HG02588 (cell line): ENCODE data around the gene XK.
"Not testable (repeated sequence)": the region's sequence is repeated elsewhere in the genome, so short reads cannot be mapped to it uniquely, and the experiment has no call there.

ENCODE experiments used
- ATAC-seq: cut with Tn5 transposase; IDR thresholded peaks from one replicate; pipeline ENCODE4 v1.9.1; 2021; ENCODE audit warnings: mild to moderate bottlenecking, moderate library complexity; ENCODE audit not compliant: unreplicated experiment

The XK gene

GRCh38 chrX:37685381-37686359 lies at the start of gene XK:
Gene XK, plus strand, starts transcription at chrX:37685791. Its CDS starts 171 bp downstream, at chrX:37685962.
- ATAC-seq: peak; percentile 60

- ATAC-seq: no peak
Measured at GRCh38 chrX:37638047-37638446, 47.5 kb upstream of the XK start.

- ATAC-seq: no peak
Measured at GRCh38 chrX:37640142-37640541, 45.4 kb upstream of the XK start.

- no peak for ATAC-seq
Measured at GRCh38 chrX:37641859-37642258, 43.7 kb upstream of the XK start.

- ATAC-seq: no peak
Measured at GRCh38 chrX:37644381-37645305, 40.9 kb upstream of the XK start.

- ATAC-seq: no peak
Measured at GRCh38 chrX:37646254-37646653, 39.3 kb upstream of the XK start.

- not testable (repeated sequence) for ATAC-seq
Measured at GRCh38 chrX:37650879-37651278, 34.7 kb upstream of the XK start.

- ATAC-seq: no peak
Measured at GRCh38 chrX:37651921-37652452, 33.6 kb upstream of the XK start.

GRCh38 chrX:37652589-37653231 lies 32.9 kb upstream of the XK start:
- ATAC-seq: no peak

GRCh38 chrX:37653397-37654085 lies 32.0 kb upstream of the XK start:
- ATAC-seq: no peak

- no peak for ATAC-seq
Measured at GRCh38 chrX:37658343-37659030, 27.1 kb upstream of the XK start.

GRCh38 chrX:37659047-37659446 lies 26.5 kb upstream of the XK start:
- ATAC-seq: no peak

- ATAC-seq: no peak
Measured at GRCh38 chrX:37662181-37662580, 23.4 kb upstream of the XK start.

GRCh38 chrX:37666516-37666915 lies 19.1 kb upstream of the XK start:
- ATAC-seq: no peak

GRCh38 chrX:37667141-37667540 lies 18.4 kb upstream of the XK start:
- no peak for ATAC-seq

- no peak for ATAC-seq
Measured at GRCh38 chrX:37672563-37672962, 13.0 kb upstream of the XK start.

- no peak for ATAC-seq
Measured at GRCh38 chrX:37676811-37677210, 8.8 kb upstream of the XK start.

- no peak for ATAC-seq
Measured at GRCh38 chrX:37677243-37677642, 8.3 kb upstream of the XK start.

- ATAC-seq: peak; percentile 71
Measured at GRCh38 chrX:37677765-37678164, 7.8 kb upstream of the XK start.

- no peak for ATAC-seq
Measured at GRCh38 chrX:37678574-37678973, 7.0 kb upstream of the XK start.
